GM23338 (cell line): ENCODE measurements around the gene PMAIP1. TPM values are rescaled to one million over a fixed set of nuclear protein-coding genes. Genes with fewer than 3 reads are reported as not detected.

Source experiments
- ATAC-seq: fragments of 200-7000 bp; cut with Tn5 transposase; 3 replicates; pipeline ENCODE4 v1.9.1; 2020
- DNase-seq: peaks from one replicate; pipeline ENCODE4 v3.0.0-alpha.2; 2015; ENCODE audit warnings: low spot score
- H2AFZ ChIP-seq: fragments of 200-600 bp; sonication (generic); 2 replicates; pipeline ENCODE4 v1.8.0; 2016; ENCODE audit warnings: antibody characterized with exemption, mild to moderate bottlenecking, moderate library complexity
- H3F3A ChIP-seq: fragments of 200-600 bp; sonication (generic); replicated peaks from 2 replicates; pipeline ENCODE4 v1.8.0; 2017; ENCODE audit warnings: antibody characterized with exemption, mixed run types, low read depth
- H3K27ac ChIP-seq: fragments of 200-600 bp; sonication (generic); 2 replicates; pipeline ENCODE4 v1.6.1; 2016; ENCODE audit warnings: low read depth
- H3K27me3 ChIP-seq: fragments of 200-600 bp; sonication (generic); 2 replicates; pipeline ENCODE4 v1.8.0; 2016; ENCODE audit warnings: mild to moderate bottlenecking, mixed run types, moderate library complexity; ENCODE audit not compliant: insufficient read depth
- H3K36me3 ChIP-seq: fragments of 200-600 bp; sonication (generic); 2 replicates; pipeline ENCODE4 v1.8.0; 2016; ENCODE audit warnings: mild to moderate bottlenecking; ENCODE audit not compliant: insufficient read depth
- H3K4me1 ChIP-seq: fragments of 200-600 bp; sonication (generic); 2 replicates; pipeline ENCODE4 v1.8.0; 2016; ENCODE audit warnings: mild to moderate bottlenecking, moderate library complexity; ENCODE audit not compliant: insufficient read depth
- H3K4me2 ChIP-seq: fragments of 200-600 bp; sonication (generic); 2 replicates; pipeline ENCODE4 v1.7.1; 2017; ENCODE audit warnings: mixed run types
- H3K4me3 ChIP-seq: fragments of 200-600 bp; sonication (generic); 2 replicates; pipeline ENCODE4 v1.6.1; 2016; ENCODE audit warnings: mixed run types
- H3K79me2 ChIP-seq: fragments of 200-600 bp; sonication (generic); replicated peaks from 2 replicates; pipeline ENCODE4 v1.8.0; 2017; ENCODE audit warnings: mild to moderate bottlenecking; ENCODE audit not compliant: insufficient read depth
- H3K9me2 ChIP-seq: fragments of 200-600 bp; sonication (generic); 2 replicates; pipeline ENCODE4 v1.8.0; 2017; ENCODE audit not compliant: insufficient read depth
- H4K20me1 ChIP-seq: fragments of 200-600 bp; sonication (generic); replicated peaks from 2 replicates; pipeline ENCODE4 v1.8.0; 2017; ENCODE audit warnings: mild to moderate bottlenecking; ENCODE audit not compliant: insufficient read depth
- H3K27ac Mint-ChIP-seq: 2 replicates; pipeline ENCODE4 v1.8.0; 2020; ENCODE audit warnings: inconsistent platforms, mild to moderate bottlenecking, moderate library complexity, mixed read lengths
- H3K27me3 Mint-ChIP-seq: 3 replicates; pipeline ENCODE4 v1.8.0; 2022; ENCODE audit warnings: low read depth, mild to moderate bottlenecking, moderate library complexity, mixed read lengths, inconsistent platforms; ENCODE audit not compliant: insufficient read depth, poor library complexity
- H3K36me3 Mint-ChIP-seq: 3 replicates; pipeline ENCODE4 v1.8.0; 2021; ENCODE audit warnings: low read depth, mild to moderate bottlenecking, inconsistent platforms, moderate library complexity, mixed read lengths
- H3K4me1 Mint-ChIP-seq: 3 replicates; pipeline ENCODE4 v1.8.0; 2020; ENCODE audit warnings: mild to moderate bottlenecking, inconsistent platforms, mixed read lengths
- H3K4me3 Mint-ChIP-seq: 3 replicates; pipeline ENCODE4 v1.8.0; 2021; ENCODE audit warnings: moderate library complexity, mild to moderate bottlenecking, inconsistent platforms, mixed read lengths
- H3K9me3 Mint-ChIP-seq: 3 replicates; pipeline ENCODE4 v1.8.0; 2020; ENCODE audit warnings: moderate library complexity, mild to moderate bottlenecking, inconsistent platforms, mixed read lengths
- CREB1 ChIP-seq: fragments of 250-450 bp; sonication (Bioruptor Pico); IDR thresholded peaks from 2 replicates; pipeline ENCODE4 v1.5.0; 2020; ENCODE audit warnings: low read depth, mild to moderate bottlenecking, moderate library complexity
- EZH2 ChIP-seq: fragments of 200-600 bp; sonication (generic); IDR thresholded peaks from one replicate; pipeline ENCODE4 v1.8.0; 2017; ENCODE audit warnings: antibody characterized with exemption, mild to moderate bottlenecking, low read depth; ENCODE audit not compliant: unreplicated experiment
- EZH2phosphoT487 ChIP-seq: fragments of 200-600 bp; sonication (generic); IDR thresholded peaks from one replicate; pipeline ENCODE4 v1.8.1; 2018; ENCODE audit warnings: antibody characterized with exemption; ENCODE audit not compliant: unreplicated experiment
- JUNB ChIP-seq: IDR thresholded peaks from one replicate; pipeline ENCODE4 v1.6.1; 2016; ENCODE audit warnings: antibody characterized with exemption; ENCODE audit not compliant: unreplicated experiment
- NANOG ChIP-seq: IDR thresholded peaks from 2 replicates; pipeline ENCODE4 v1.6.1; 2016; ENCODE audit warnings: antibody characterized with exemption, borderline replicate concordance
- POLR2AphosphoS5 ChIP-seq: IDR thresholded peaks from 2 replicates; pipeline ENCODE4 v1.6.1; 2016; ENCODE audit warnings: antibody characterized with exemption, low read depth
- STAT1 ChIP-seq: IDR thresholded peaks from one replicate; pipeline ENCODE4 v1.6.1; 2016; ENCODE audit warnings: antibody characterized with exemption; ENCODE audit not compliant: unreplicated experiment
- ZNF114 ChIP-seq: fragments of 250-450 bp; sonication (Bioruptor Pico); IDR thresholded peaks from 2 replicates; pipeline ENCODE4 v1.5.0; 2020; ENCODE audit warnings: mild to moderate bottlenecking, moderate library complexity
- ZNF331 ChIP-seq: fragments of 250-450 bp; sonication (Bioruptor Pico); IDR thresholded peaks from 2 replicates; pipeline ENCODE4 v1.5.0; 2020; ENCODE audit warnings: low read depth, mild to moderate bottlenecking, moderate library complexity
- polyA plus RNA-seq: library from polyadenylated mRNA; unstranded; fragments of >200 nt; fragmentation: Nextera tagmentation; extraction: Ambion mirVana; gene quantifications from 2 replicates; pipeline ENCODE4 v1.2.1, GENCODE V29; 2016
- total RNA-seq: library from RNA; depleted of rRNA; stranded (reverse); fragments of >200 nt; shearing (Covaris generic); gene quantifications from 2 replicates; pipeline ENCODE4 v1.2.3, GENCODE V29; 2014
- TF ChIP-seq, protein P1 (sequence below): IDR thresholded peaks from 2 replicates; pipeline ENCODE4 v1.6.1; 2016; ENCODE audit warnings: antibody characterized with exemption
- TF ChIP-seq, protein P2 (sequence below): IDR thresholded peaks from one replicate; pipeline ENCODE4 v1.6.1; 2018; ENCODE audit warnings: antibody characterized with exemption; ENCODE audit not compliant: unreplicated experiment
- TF ChIP-seq, protein P3 (sequence below), 2 experiments: fragments of 200-600 bp in 1 of 2; sonication (generic) in 1 of 2; conservative IDR thresholded peaks; 2 replicates each; pipeline versions ENCODE4 v1.5.1 to v1.6.1; 2016 to 2017; ENCODE audit warnings: antibody characterized with exemption in 2 of 2, low read depth in 2 of 2, mild to moderate bottlenecking in 2 of 2, moderate library complexity in 1 of 2
- TF ChIP-seq, protein P4 (sequence below): fragments of 250-450 bp; sonication (Bioruptor Pico); IDR thresholded peaks from 2 replicates; pipeline ENCODE4 v1.5.0; 2020; ENCODE audit warnings: mild to moderate bottlenecking, moderate library complexity

PMAIP1 gene
- total and polyA plus RNA-seq, 2 experiments from 2014 or later = 156 to 296 TPM

DNA sequence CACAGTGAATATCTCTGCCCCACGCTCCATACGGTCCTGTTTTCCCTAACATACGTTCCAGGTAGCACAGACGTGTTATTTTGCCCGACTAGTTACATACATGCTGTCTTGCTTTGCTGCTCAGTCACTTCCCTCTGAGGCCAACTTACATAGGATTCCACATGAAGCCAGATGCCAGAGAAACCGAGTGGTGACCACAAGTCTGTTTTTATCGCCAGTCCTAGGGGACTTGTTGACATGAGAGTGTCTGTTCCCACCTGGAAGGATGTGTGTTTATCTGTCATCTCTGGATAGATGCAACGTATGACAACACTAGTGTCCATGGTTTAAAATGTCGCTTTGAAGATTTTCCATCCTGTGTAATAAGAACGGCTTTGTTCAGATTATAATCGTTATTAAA lies 32.6 kb downstream of the PMAIP1 start:
- H3K27me3 ChIP-seq = no peaks in the 10 kb centered on the region
- no peaks in the 10 kb centered on the region for H3K36me3 ChIP-seq
- Mint-ChIP-seq H3K4me1 (no peaks in the 10 kb centered on the region; the same call in 2 of the 3 replicates), H3K27ac (no peak overlapping the region), H3K27me3 (peaks cover 11% of the 10 kb centered on the region), H3K4me3 (no peak overlapping the region), H3K36me3 (no peaks in the 10 kb centered on the region), H3K9me3 (no peaks in the 10 kb centered on the region)
- no peaks in the 10 kb centered on the region for H3K79me2 ChIP-seq
- ATAC-seq (no peak), DNase-seq (no peak)
- no peaks in the 10 kb centered on the region for H4K20me1 ChIP-seq
- H3F3A ChIP-seq = no peaks in the 10 kb centered on the region
- no peak for TF ChIP-seq STAT1
- TF ChIP-seq, protein P1, sequence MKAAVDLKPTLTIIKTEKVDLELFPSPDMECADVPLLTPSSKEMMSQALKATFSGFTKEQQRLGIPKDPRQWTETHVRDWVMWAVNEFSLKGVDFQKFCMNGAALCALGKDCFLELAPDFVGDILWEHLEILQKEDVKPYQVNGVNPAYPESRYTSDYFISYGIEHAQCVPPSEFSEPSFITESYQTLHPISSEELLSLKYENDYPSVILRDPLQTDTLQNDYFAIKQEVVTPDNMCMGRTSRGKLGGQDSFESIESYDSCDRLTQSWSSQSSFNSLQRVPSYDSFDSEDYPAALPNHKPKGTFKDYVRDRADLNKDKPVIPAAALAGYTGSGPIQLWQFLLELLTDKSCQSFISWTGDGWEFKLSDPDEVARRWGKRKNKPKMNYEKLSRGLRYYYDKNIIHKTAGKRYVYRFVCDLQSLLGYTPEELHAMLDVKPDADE = no peak
- TF ChIP-seq, protein P2, sequence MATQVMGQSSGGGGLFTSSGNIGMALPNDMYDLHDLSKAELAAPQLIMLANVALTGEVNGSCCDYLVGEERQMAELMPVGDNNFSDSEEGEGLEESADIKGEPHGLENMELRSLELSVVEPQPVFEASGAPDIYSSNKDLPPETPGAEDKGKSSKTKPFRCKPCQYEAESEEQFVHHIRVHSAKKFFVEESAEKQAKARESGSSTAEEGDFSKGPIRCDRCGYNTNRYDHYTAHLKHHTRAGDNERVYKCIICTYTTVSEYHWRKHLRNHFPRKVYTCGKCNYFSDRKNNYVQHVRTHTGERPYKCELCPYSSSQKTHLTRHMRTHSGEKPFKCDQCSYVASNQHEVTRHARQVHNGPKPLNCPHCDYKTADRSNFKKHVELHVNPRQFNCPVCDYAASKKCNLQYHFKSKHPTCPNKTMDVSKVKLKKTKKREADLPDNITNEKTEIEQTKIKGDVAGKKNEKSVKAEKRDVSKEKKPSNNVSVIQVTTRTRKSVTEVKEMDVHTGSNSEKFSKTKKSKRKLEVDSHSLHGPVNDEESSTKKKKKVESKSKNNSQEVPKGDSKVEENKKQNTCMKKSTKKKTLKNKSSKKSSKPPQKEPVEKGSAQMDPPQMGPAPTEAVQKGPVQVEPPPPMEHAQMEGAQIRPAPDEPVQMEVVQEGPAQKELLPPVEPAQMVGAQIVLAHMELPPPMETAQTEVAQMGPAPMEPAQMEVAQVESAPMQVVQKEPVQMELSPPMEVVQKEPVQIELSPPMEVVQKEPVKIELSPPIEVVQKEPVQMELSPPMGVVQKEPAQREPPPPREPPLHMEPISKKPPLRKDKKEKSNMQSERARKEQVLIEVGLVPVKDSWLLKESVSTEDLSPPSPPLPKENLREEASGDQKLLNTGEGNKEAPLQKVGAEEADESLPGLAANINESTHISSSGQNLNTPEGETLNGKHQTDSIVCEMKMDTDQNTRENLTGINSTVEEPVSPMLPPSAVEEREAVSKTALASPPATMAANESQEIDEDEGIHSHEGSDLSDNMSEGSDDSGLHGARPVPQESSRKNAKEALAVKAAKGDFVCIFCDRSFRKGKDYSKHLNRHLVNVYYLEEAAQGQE = no peak
- no peak for TF ChIP-seq JUNB
- TF ChIP-seq EZH2phosphoT487 = no peak
- TF ChIP-seq, protein P3, sequence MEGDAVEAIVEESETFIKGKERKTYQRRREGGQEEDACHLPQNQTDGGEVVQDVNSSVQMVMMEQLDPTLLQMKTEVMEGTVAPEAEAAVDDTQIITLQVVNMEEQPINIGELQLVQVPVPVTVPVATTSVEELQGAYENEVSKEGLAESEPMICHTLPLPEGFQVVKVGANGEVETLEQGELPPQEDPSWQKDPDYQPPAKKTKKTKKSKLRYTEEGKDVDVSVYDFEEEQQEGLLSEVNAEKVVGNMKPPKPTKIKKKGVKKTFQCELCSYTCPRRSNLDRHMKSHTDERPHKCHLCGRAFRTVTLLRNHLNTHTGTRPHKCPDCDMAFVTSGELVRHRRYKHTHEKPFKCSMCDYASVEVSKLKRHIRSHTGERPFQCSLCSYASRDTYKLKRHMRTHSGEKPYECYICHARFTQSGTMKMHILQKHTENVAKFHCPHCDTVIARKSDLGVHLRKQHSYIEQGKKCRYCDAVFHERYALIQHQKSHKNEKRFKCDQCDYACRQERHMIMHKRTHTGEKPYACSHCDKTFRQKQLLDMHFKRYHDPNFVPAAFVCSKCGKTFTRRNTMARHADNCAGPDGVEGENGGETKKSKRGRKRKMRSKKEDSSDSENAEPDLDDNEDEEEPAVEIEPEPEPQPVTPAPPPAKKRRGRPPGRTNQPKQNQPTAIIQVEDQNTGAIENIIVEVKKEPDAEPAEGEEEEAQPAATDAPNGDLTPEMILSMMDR (conservative IDR thresholded peaks at IDR 0.05; ENCODE audit: low read depth in 2 of 2) = no peak
- no peak for TF ChIP-seq EZH2
- TF ChIP-seq CREB1 (CRISPR knock-in tag) = no peak
- TF ChIP-seq, protein P4, sequence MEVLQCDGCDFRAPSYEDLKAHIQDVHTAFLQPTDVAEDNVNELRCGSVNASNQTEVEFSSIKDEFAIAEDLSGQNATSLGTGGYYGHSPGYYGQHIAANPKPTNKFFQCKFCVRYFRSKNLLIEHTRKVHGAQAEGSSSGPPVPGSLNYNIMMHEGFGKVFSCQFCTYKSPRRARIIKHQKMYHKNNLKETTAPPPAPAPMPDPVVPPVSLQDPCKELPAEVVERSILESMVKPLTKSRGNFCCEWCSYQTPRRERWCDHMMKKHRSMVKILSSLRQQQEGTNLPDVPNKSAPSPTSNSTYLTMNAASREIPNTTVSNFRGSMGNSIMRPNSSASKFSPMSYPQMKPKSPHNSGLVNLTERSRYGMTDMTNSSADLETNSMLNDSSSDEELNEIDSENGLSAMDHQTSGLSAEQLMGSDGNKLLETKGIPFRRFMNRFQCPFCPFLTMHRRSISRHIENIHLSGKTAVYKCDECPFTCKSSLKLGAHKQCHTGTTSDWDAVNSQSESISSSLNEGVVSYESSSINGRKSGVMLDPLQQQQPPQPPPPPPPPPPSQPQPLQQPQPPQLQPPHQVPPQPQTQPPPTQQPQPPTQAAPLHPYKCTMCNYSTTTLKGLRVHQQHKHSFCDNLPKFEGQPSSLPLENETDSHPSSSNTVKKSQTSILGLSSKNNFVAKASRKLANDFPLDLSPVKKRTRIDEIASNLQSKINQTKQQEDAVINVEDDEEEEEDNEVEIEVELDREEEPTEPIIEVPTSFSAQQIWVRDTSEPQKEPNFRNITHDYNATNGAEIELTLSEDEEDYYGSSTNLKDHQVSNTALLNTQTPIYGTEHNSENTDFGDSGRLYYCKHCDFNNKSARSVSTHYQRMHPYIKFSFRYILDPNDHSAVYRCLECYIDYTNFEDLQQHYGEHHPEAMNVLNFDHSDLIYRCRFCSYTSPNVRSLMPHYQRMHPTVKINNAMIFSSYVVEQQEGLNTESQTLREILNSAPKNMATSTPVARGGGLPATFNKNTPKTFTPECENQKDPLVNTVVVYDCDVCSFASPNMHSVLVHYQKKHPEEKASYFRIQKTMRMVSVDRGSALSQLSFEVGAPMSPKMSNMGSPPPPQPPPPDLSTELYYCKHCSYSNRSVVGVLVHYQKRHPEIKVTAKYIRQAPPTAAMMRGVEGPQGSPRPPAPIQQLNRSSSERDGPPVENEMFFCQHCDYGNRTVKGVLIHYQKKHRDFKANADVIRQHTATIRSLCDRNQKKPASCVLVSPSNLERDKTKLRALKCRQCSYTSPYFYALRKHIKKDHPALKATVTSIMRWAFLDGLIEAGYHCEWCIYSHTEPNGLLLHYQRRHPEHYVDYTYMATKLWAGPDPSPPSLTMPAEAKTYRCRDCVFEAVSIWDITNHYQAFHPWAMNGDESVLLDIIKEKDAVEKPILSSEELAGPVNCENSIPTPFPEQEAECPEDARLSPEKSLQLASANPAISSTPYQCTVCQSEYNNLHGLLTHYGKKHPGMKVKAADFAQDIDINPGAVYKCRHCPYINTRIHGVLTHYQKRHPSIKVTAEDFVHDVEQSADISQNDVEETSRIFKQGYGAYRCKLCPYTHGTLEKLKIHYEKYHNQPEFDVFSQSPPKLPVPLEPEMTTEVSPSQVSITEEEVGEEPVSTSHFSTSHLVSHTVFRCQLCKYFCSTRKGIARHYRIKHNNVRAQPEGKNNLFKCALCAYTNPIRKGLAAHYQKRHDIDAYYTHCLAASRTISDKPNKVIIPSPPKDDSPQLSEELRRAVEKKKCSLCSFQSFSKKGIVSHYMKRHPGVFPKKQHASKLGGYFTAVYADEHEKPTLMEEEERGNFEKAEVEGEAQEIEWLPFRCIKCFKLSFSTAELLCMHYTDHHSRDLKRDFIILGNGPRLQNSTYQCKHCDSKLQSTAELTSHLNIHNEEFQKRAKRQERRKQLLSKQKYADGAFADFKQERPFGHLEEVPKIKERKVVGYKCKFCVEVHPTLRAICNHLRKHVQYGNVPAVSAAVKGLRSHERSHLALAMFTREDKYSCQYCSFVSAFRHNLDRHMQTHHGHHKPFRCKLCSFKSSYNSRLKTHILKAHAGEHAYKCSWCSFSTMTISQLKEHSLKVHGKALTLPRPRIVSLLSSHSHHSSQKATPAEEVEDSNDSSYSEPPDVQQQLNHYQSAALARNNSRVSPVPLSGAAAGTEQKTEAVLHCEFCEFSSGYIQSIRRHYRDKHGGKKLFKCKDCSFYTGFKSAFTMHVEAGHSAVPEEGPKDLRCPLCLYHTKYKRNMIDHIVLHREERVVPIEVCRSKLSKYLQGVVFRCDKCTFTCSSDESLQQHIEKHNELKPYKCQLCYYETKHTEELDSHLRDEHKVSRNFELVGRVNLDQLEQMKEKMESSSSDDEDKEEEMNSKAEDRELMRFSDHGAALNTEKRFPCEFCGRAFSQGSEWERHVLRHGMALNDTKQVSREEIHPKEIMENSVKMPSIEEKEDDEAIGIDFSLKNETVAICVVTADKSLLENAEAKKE (CRISPR knock-in tag) = no peak
- TF ChIP-seq ZNF331 = no peak
- no peak for TF ChIP-seq POLR2AphosphoS5
- no peak for TF ChIP-seq NANOG
- TF ChIP-seq ZNF114 (CRISPR knock-in tag) = no peak
- H2AFZ ChIP-seq = peak overlapping the region; percentile 63; the same call in 1 of the 2 replicates
- no peak overlapping the region for H3K4me3 ChIP-seq
- H3K9me2 ChIP-seq = 0 out of 2 replicates have a peak, but pooled peaks cover 6% of the 10 kb centered on the region
- no peak overlapping the region for H3K4me2 ChIP-seq
- H3K4me1 ChIP-seq = 0 out of 2 replicates have a peak, but pooled peaks cover 2% of the 10 kb centered on the region
- no peak overlapping the region for H3K27ac ChIP-seq
